Measurements from ENCODE around the gene DENND2A.
A peak's percentile ranks its signal among the peaks of the same experiment; 100 is the strongest.

DNA sequence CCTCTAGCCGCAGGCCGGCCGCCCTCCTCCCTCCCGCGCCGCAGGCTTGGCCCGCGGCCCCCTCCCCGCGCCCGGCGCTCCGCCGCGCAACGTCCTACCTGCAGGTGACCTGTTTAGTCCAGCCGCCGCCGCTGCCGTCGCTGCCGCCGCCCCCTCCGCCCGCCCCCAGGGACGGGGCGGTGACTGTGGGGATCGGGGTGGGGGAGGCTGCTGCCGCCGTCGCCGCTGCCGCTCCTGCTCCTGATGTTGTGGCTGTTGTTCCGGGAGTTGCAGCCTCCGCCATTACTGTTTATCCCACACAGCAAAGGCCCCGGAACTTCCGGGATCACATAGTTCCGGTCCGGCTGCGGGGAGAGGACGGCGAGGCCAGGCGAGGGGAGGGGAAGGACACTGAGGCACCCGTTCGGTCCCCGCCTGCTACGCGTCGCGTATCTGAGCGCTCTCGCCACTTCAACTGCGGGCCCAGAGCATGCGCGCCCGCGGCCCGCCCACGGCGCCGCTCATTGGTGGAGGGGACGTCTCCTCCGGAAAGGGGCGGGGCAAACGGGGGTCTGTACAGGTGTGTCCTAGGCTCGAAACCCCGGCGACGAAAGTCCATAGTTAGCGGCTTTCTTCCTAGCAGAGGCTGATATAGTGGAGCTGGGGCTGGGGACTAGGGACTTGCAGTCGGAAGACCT, 161.4 kb downstream of the DENND2A start, which contains the start of gene MKRN1:
- TF ChIP-seq, protein P1, sequence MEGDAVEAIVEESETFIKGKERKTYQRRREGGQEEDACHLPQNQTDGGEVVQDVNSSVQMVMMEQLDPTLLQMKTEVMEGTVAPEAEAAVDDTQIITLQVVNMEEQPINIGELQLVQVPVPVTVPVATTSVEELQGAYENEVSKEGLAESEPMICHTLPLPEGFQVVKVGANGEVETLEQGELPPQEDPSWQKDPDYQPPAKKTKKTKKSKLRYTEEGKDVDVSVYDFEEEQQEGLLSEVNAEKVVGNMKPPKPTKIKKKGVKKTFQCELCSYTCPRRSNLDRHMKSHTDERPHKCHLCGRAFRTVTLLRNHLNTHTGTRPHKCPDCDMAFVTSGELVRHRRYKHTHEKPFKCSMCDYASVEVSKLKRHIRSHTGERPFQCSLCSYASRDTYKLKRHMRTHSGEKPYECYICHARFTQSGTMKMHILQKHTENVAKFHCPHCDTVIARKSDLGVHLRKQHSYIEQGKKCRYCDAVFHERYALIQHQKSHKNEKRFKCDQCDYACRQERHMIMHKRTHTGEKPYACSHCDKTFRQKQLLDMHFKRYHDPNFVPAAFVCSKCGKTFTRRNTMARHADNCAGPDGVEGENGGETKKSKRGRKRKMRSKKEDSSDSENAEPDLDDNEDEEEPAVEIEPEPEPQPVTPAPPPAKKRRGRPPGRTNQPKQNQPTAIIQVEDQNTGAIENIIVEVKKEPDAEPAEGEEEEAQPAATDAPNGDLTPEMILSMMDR (IDR thresholded peaks at IDR 0.05), result peak in 1 of 3 donors; percentile 19
- TF ChIP-seq POLR2A (IDR thresholded peaks at IDR 0.05), result peak; percentile 30
- peak; percentile 68 to 81 (median 80) for TF ChIP-seq POLR2AphosphoS5 (IDR thresholded peaks at IDR 0.05)
